ENCODE data around the gene CRYGN.

GRCh38 chr7:151399906-151400305, 40.0 kb downstream of the CRYGN start:
- TF ChIP-seq CTCF (optimal IDR thresholded peaks at IDR 0.05 in 1 of 3, IDR thresholded peaks at IDR 0.05 in 1 of 3, conservative IDR thresholded peaks at IDR 0.05 in 1 of 3; ENCODE audit: extremely low read depth in 1 of 3, insufficient read depth in 2 of 3, low read length in 3 of 3): no peak
- no peak for TF ChIP-seq EZH2 (IDR thresholded peaks at IDR 0.05; ENCODE audit: low read length)

Data from keratinocyte (primary cell).